HS-5 (cell line): ENCODE measurements around the gene SLC37A1.
"Not testable (repeated sequence)": the region's sequence is repeated elsewhere in the genome, so short reads cannot be mapped to it uniquely, and the experiment has no call there.

Source experiments
- DNase-seq: peaks from one replicate; pipeline ENCODE4 v3.0.0-alpha.2; 2012; ENCODE audit warnings: low read depth

Gene SLC37A1

GRCh38 chr21:42595283-42596187 lies 81.9 kb downstream of the SLC37A1 start:
- no peak for DNase-seq

- no peak for DNase-seq
These were observed 83.0 kb downstream of the SLC37A1 start for GRCh38 chr21:42596657-42597056.

DNA sequence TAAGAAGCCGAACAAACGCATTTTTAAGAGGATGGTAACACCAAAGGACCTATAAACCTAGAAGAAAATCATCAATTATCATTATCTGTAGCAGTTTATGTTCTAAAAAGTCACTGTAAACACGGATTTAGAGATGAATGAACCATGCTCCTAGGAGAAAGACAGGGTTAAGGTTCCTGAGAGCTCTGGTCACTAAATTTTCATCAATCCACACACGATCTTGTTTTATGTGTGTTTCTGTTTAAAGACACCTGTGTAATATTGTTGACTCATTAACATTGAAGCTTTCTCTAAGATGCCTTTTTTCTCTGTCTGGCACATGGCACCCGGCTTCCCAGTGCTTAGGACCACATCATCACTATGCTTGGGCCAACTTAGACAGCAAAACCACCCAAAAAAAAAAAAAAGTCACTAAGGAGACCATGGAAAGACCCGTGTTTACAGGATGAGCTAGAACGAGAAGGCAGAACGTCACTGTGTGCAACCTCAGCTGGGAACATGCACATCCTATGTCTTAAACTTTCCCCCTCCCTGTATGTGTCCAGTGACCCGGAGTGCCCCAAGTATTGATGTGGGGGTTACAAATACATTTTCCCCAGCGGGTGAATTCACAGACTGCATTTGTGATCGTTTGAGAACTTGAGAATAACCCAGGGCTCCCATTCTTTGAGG lies 84.0 kb downstream of the SLC37A1 start:
- DNase-seq, result no peak

DNA sequence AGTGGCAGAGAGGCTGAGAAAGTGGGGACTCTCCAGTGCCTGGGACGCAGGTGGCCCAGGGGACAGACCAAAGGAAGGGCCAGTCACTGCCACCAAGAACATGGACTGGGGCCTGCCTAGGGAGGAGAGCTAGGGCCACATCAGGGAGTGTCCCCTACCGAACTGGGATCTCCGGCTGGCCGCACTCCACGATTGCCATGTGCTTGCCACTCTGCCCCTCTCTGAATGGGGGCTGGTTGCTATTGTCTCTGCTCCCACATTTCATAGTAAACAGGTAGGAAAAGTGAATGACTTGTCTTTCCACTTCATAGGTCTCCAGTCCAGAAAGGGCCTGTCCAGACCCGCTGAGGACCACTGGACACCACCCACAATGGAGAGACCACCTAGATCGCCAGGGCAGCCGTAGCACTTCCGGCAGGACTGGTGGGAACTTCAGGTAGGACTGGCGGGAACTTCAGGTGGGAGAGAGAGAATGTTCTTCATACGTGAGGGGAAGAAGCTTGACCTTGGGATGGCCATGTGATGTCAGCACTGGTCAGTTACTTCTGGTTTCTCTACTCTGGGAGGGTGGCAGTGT lies 84.6 kb downstream of the SLC37A1 start:
- DNase-seq, result no peak

DNA sequence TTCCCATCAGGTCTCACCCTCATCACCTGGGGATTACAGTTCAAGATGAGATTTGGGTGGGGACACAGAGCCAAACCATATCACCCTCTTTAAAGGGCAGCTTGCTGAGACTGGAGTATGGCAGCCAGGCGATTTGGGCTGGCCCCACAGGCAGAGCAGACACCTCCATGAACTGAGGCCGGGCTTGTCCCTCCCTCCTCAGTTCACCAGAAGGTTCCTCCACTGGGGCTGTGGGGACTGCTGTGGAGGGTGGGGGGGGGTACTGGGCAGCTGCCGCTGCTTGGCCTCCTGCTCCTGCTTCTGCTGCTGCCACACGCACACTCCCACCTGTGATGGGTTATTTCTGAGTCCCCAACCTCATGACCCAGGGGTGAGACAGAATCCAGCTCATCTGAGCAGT lies 85.8 kb downstream of the SLC37A1 start:
- no peak for DNase-seq

- no peak for DNase-seq
These were observed 86.3 kb downstream of the SLC37A1 start for GRCh38 chr21:42599962-42600361.

DNA sequence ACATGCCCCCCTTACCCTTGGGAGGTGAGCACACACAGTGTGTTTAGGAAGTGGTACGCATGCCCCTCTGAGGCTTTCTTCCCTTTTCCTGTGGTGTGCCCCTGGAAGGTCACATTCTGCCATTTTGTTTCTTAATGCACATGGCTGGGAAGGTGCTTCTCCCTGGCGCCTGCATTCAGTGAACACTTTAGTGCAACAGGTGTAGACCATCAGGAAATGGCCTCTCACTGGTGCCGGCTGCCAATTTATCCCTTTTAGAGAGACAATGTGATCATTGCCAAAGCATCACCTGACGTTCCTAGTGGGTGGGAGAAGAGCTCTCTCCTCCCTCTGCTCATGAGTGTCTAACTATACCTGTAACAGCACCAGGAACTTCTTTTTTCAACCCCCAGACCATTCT lies 88.0 kb downstream of the SLC37A1 start:
- DNase-seq, result no peak

- DNase-seq, result no peak
These were observed 93.5 kb downstream of the SLC37A1 start for GRCh38 chr21:42607102-42607501.

- no peak for DNase-seq
These were observed 94.0 kb downstream of the SLC37A1 start for GRCh38 chr21:42607525-42608102.

- DNase-seq, result no peak
These were observed 94.8 kb downstream of the SLC37A1 start for GRCh38 chr21:42608446-42608845.

GRCh38 chr21:42609811-42610210 lies 96.2 kb downstream of the SLC37A1 start:
- DNase-seq, result no peak

DNA sequence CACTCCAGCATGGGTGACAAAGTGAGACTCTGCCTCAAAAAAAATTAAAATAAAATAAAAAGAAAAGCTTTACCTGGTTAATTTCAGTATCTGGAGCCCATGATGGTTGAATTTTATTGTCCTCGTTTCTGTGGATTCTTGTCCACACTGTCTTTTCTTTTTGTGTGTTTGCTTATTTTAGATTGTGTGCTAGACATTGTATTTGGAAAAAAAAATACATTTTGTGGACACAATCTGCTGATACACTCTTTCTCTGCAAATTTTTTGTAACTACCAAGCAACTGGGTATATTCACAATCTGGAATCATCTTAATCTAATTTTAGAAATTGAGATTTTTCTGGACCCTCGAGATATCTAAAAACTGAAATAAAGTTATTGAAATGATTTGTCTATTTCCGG lies 98.2 kb downstream of the SLC37A1 start:
- no peak for DNase-seq

- DNase-seq, result no peak
These were observed 98.7 kb downstream of the SLC37A1 start for GRCh38 chr21:42612390-42612789.

DNA sequence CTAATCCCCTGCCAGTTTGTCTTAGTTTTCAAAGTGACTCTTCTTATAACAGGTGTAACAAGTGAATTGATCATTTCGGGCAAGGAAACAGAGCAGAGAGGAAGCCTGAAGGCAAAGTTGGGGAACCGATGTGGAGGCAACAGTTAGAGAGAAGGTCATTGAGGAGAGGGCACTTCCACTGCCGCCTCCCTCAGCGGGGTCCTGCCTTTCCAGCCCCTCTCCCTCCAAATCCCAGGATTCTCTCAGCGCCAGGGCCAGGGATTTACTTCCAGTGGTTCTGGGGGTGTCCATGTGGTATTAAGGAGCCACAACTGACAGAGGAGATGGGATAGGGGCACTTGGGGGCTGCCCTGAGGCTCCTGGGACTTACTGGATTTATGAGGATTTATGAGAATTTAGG lies 100.1 kb downstream of the SLC37A1 start:
- no peak for DNase-seq

GRCh38 chr21:42614396-42614795 lies 100.7 kb downstream of the SLC37A1 start:
- DNase-seq, result no peak

DNA sequence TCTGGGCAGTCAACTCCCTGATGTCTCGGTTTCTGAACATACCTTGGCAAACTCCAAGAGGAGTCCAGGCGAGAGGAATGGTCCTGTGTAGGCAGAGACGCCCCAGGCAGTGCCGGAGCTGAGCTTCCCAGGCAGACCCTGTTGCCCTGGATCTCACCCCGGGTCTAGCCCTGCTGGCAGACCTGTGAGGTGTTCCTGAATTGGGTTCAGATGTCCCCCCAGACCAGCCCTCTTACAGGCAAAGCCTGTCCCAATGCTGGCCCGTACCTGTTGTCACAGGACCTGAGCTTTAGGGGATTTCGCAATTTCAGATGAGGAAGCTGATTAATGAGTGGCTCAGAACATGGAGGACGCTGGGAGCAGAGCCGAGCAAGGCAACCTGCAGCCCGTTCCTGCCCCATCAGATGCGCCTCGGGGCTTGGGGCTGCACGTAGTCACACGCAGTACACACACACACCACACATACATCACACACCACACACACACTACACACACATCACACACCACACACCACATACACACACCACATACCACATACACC lies 101.2 kb downstream of the SLC37A1 start:
- no peak for DNase-seq

DNA sequence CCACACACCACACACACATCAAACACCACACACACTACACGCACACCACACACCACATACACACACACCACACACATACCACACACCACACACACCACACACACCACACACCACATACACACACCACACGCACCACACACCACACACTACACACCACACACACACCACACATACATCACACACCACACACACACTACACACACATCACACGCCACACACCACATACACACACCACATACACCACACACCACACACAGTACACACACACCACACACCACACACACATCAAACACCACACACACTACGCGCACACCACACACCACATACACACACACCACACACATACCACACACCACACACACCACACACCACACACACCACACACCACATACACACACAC lies 101.7 kb downstream of the SLC37A1 start:
- not testable (repeated sequence) for DNase-seq

GRCh38 chr21:42615924-42616323 lies 102.3 kb downstream of the SLC37A1 start:
- DNase-seq, result no peak

GRCh38 chr21:42616446-42616845 lies 102.8 kb downstream of the SLC37A1 start:
- DNase-seq, result no peak

DNA sequence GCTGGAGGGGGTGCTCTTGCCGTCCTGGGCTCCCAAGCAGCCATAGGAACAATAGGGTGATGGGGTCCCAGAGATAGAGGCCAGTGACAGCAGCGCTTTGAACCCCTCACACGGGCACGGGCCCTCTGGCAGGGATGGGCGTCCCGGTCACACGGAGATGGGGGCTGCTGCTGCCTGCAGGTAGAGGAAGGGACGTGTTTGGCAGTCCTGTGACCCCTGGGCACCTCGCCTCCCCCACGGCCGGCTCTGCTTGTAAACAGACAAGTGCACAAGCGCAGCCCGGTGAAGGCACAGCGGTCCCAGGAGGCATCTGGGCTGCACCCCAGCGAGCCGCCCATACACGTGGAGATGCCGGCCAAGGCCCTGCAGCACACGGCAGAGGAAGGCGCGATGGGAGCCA lies 103.3 kb downstream of the SLC37A1 start:
- no peak for DNase-seq

DNA sequence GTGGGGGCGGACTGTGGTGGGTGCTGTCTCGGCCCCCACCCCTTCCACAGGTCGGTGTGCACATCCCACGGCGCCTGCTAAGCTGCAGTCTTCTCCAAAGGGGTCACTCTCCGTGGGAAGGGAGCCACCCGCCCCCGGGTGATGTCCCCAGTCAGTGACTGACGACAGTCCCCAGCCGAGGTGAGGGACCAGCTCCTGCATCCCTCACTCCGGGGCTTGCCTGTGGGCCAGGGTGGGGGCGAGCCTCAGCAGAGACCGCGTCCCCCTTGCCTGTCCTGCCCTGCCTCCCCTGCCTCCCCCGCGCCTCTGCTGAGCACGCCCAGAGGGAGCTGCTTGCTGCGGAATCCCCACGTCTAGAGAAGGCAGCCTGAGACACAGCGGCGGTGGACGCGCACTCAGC lies 103.8 kb downstream of the SLC37A1 start:
- DNase-seq, result no peak

- no peak for DNase-seq
These were observed 105.1 kb downstream of the SLC37A1 start for GRCh38 chr21:42618707-42619102.

- no peak for DNase-seq
These were observed 105.5 kb downstream of the SLC37A1 start for GRCh38 chr21:42619166-42619565.
